GM12878 (cell line): ENCODE data around the gene FCHSD2.

Experiments
- CHD1 ChIP-seq: IDR thresholded peaks from 2 replicates; pipeline ENCODE4 v1.6.1; 2012; ENCODE audit warnings: low read depth, low read length, improper control_type of control experiment
- CTCF ChIP-seq, 3 experiments: IDR thresholded peaks in 2 of 3; conservative IDR thresholded peaks in 1 of 3; 2 replicates each; pipeline ENCODE4 v1.5.1; 2011; ENCODE audit warnings: low read depth in 3 of 3, low read length in 3 of 3, mild to moderate bottlenecking in 3 of 3, control low read depth in 2 of 3, moderate library complexity in 2 of 3, inconsistent platforms in 1 of 3, mixed read lengths in 1 of 3; ENCODE audit not compliant: control insufficient read depth in 2 of 3, insufficient read depth in 1 of 3; ENCODE audit errors: extremely low read depth in 1 of 3
- IKZF1 ChIP-seq: fragments of 450-650 bp; conservative IDR thresholded peaks from 2 replicates; pipeline ENCODE4 v1.6.1; 2017; ENCODE audit warnings: antibody characterized with exemption, mild to moderate bottlenecking
- RAD21 ChIP-seq: IDR thresholded peaks from 2 replicates; pipeline ENCODE4 v1.6.1; 2011; ENCODE audit warnings: mild to moderate bottlenecking, low read depth, low read length, moderate library complexity; ENCODE audit not compliant: insufficient read depth
- TCF7 ChIP-seq: IDR thresholded peaks from 2 replicates; pipeline ENCODE4 v1.6.1; 2014; ENCODE audit warnings: antibody characterized with exemption, borderline replicate concordance

- TF ChIP-seq CTCF (IDR thresholded peaks at IDR 0.05 in 2 of 3, conservative IDR thresholded peaks at IDR 0.05 in 1 of 3; ENCODE audit: control insufficient read depth in 2 of 3, extremely low read depth in 1 of 3, insufficient read depth in 1 of 3, low read depth in 3 of 3, low read length in 3 of 3) (no peak), CHD1 (no peak), TCF7 (no peak), IKZF1 (no peak), RAD21 (no peak)
Observed at GRCh38 chr11:73178681-73179080, 36.6 kb upstream of the FCHSD2 start.
